GM12864 (cell line): ENCODE measurements around the gene SWI5.

ENCODE experiments used
- DNase-seq: peaks from one replicate; pipeline ENCODE4 v3.0.0-alpha.2; 2011; ENCODE audit warnings: low read depth
- H3K4me3 ChIP-seq: 2 replicates; pipeline ENCODE4 v1.5.1; 2011; ENCODE audit warnings: mild to moderate bottlenecking, low read depth, low read length, control low read depth
- CTCF ChIP-seq: IDR thresholded peaks from 2 replicates; pipeline ENCODE4 v1.5.1; 2011; ENCODE audit warnings: low read depth, mild to moderate bottlenecking, moderate library complexity, low read length, control low read depth, inconsistent platforms; ENCODE audit errors: missing control alignments

The SWI5 gene

DNA sequence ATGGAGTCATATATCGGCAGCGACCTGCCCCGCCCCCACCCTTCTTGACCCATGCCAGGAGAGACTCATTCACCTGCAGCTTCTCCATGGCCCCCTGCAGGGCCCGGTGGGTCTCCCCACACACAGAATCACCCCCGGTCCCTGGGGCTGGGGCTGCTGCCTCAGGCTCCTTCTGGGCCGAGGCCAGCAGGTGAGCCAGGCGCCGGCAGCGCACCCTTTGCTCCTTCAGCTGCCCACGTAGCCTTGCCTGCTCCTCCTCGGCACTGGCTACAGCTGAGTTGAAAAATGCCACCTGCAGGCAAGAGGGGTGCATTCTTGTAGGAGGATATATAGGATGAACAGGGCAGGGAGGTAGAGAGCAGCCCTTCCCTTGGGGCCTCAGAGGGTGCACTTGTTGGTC is 18.2 kb upstream of the SWI5 start:
- TF ChIP-seq CTCF, result no peak
- no peak overlapping the region for H3K4me3 ChIP-seq
- DNase-seq, result no peak

DNA sequence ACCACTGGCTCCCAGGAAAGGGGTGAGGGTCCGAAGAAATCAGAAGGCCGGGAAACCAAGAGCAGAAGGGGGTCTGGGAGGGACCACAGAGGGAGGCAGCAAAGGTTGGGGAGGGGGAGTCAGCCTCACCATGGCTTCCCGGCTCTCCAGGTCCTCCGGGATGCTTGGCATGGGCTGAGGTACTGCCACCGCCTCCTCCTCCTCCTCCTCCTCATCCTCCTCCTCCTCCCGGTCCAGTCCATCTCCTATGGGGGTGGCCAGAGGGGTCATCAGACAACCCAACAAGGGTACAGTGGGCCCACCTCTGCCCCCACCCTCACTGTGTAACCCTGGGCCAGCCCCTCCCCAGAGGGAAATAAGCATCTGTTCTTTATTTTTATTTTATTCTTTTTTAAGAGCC is 17.8 kb upstream of the SWI5 start:
- DNase-seq, result no peak
- H3K4me3 ChIP-seq, result no peak overlapping the region
- TF ChIP-seq CTCF, result no peak

GRCh38 chr9:128259156-128259555 is 16.9 kb upstream of the SWI5 start:
- DNase-seq, result no peak
- no peak for TF ChIP-seq CTCF
- H3K4me3 ChIP-seq, result no peak overlapping the region

DNA sequence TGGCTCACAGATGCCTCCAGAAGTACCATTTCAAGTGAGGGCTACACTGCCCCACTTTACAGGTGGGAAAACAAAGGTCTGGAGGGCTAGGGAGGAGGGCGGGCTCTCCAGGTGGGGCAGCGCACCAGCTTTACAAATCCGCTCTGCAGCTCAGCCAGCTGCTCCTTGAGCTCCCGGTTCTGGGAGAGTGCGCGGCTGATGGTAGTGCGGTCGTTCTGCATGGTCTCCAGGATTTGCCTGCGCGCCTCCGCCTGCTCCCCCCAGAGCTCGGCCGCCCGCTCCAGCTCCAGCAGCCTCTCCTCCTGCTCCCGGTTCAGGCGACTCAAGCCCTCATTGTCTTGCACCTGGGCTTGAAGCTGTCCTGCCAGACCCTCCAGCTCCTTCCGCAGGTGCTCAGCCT is 15.7 kb upstream of the SWI5 start:
- DNase-seq, result no peak
- no peak for TF ChIP-seq CTCF
- H3K4me3 ChIP-seq, result no peak overlapping the region

DNA sequence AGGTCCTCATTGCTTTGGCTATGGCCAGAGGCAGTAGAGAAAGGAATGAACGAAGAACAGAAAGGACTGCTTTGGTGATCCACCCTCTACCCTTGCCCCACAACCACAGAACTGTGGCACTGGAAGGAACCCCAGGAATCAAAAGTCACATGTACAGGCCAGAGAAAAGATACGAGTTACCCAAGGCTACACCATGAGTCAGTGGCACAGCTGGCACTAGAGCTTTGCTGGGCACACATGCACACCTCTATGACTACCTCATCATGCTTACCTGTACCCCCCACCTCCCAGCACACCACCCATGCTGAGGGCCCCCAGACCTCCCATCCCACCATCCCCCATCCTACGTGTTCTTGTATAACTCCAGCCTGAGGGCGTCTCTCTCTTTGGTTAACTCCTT is 13.4 kb upstream of the SWI5 start:
- H3K4me3 ChIP-seq, result no peak overlapping the region
- DNase-seq, result no peak
- no peak for TF ChIP-seq CTCF

DNA sequence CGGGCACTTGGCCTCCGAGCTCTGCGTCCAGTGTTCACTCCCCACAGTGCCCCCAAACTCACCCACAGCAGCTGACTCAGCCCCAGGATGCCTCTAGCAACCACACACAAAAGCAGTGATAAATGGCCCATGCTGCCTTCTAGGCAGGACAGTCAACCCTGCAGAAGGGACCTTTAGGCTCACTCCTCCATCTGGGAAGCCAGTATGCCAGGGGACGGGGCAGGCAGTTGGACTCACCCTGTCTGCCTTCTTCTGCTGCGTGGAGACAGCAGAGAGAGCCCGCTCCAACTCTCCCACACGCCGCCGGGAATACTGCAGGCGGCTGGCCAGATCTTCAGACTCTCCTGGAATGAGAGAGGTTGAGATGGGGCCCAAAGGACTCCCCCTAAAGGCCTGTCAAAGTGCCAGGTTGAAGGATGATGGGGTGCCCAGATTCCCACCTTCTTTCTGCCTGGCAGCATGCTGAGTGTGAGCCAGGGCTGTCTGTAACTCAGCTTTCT is 10.7 kb upstream of the SWI5 start:
- TF ChIP-seq CTCF, result no peak
- H3K4me3 ChIP-seq, result no peak overlapping the region

DNA sequence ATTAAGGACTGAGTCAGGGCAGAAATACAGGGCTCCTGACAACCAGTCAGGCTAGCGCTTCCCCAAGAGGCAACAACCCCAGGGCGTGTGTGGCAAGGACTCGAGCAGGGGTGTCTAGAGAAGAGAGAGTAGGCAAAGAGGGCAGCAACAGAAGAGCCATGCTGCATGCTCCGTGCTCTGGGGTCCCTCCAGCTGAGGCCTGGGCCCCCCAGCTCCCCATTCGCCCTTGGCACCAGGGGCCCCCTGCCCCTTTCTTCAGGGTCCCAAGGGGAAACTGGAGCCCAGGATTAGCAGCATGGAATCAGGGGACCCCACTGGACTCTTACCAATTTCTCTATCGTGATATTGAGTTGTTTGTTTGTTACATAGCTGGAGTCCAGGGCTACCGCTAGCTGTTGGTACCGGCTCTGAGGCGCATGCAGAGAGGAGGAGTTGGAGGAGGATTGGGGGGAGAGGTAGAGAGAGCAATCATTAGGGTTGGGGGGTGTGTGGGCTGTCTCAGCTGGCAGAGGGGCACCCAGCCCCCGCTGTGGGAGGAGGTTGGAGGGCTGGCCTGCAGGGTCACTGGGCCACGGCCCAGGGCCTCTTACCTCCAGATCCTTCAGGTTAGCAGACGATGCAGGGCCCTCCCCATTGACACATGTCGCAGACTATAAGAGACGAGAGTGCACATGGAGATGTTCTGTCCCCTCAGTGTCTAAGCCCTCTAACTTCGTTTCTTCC is 9.0 kb upstream of the SWI5 start:
- H3K4me3 ChIP-seq, result no peak overlapping the region
- TF ChIP-seq CTCF, result no peak
- DNase-seq, result no peak

More for the DNA sequence above, 10.7 kb upstream of the SWI5 start:
- no peak for DNase-seq
